ENCODE results near the gene SRGN. TPM values are rescaled to one million over a fixed set of nuclear protein-coding genes. Genes with fewer than 3 reads are reported as not detected.

SRGN gene
- polyA plus RNA-seq, 1 experiment, result 83.5 TPM

DNA sequence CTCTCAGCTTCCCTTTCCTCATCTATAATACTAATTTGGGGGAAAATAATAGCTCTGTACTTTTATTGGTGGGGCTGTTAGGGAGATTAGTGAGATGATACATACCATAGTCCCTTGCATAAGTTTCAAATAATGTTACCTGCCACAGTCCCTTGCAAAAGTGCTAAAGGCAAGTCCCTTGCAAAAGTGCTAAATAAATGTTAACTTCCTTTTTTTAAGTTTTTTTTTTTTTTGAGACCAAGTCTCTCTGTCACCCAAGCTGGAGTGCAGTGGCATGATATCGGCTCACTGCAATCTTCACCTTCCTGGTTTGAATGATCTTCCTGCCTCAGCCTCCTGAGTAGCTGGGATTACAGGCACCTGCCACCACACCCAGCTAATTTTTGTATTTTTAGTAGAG is 43.4 kb upstream of the SRGN start:
- ChIA-PET CTCF (no interaction called here), POLR2A (no interaction called here)
- no peaks in the 10 kb centered on the region for H3K36me3 ChIP-seq (ENCODE audit: control insufficient read depth, insufficient read depth, low read length)
- DNase-seq (ENCODE audit: low read depth), result no peak
- no peak overlapping the region for H3K4me3 ChIP-seq (ENCODE audit: low read depth, low read length)
- TF ChIP-seq, protein P1, sequence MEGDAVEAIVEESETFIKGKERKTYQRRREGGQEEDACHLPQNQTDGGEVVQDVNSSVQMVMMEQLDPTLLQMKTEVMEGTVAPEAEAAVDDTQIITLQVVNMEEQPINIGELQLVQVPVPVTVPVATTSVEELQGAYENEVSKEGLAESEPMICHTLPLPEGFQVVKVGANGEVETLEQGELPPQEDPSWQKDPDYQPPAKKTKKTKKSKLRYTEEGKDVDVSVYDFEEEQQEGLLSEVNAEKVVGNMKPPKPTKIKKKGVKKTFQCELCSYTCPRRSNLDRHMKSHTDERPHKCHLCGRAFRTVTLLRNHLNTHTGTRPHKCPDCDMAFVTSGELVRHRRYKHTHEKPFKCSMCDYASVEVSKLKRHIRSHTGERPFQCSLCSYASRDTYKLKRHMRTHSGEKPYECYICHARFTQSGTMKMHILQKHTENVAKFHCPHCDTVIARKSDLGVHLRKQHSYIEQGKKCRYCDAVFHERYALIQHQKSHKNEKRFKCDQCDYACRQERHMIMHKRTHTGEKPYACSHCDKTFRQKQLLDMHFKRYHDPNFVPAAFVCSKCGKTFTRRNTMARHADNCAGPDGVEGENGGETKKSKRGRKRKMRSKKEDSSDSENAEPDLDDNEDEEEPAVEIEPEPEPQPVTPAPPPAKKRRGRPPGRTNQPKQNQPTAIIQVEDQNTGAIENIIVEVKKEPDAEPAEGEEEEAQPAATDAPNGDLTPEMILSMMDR (IDR thresholded peaks at IDR 0.05; ENCODE audit: insufficient read depth, low read depth, low read length), result no peak
- H3K27me3 ChIP-seq (ENCODE audit: control insufficient read depth, insufficient read depth, low read length), result no peaks in the 10 kb centered on the region

DNA sequence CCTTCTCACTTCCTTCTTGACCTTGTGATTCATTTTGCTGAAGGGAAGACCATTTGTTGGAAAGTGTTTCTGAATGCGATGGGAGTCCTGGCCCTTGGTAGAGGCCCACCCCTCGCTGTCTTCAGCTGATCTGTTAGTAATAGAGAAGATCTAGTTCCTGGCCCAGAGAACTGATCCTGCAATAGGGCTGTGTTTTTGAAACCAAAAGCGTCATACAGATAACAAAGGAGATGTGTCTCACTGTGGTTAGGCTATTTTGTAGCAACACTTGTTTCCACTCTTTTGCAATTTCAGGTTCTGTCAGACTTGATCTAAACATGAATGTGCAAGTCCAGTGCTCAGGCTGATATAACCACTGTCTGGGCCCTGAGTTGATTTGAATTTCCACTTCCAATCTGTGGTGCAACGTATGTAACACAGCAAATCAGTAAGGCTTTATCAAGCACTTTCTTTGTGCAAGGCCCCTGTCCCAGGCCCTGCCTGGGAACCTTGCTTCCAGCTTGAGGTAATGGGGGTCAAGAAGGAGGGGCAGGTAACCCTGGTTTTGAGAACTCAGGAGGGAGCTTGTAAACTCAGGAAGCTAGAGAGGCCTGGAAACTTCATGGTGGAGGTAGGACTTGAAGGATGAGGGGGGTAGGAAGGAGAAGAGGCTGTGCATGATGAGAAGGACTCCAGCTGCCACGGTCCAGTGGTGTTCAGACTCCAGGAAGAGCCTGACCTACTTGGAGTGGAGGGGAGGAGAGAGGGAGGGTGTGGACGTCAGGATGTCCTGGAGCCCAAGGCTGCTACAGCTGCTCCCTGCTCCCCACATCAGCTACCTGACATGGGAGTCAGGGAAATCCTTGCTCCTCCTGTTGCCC is 42.2 kb upstream of the SRGN start:
- Histone ChIP-seq H3K36me3 (ENCODE audit: control insufficient read depth, insufficient read depth, low read length) (no peaks in the 10 kb centered on the region), H3K4me3 (ENCODE audit: low read depth, low read length) (no peak overlapping the region), H3K27me3 (ENCODE audit: control insufficient read depth, insufficient read depth, low read length) (no peaks in the 10 kb centered on the region)
- ChIA-PET POLR2A (no interaction called here), CTCF (interaction anchor here (0.7 kb wide), 1 partner anchor 48 kb away, joined by 3 read pairs; no protein-coding TSS in a partner anchor)
- no peak for DNase-seq (ENCODE audit: low read depth)
- TF ChIP-seq, protein P1 (IDR thresholded peaks at IDR 0.05; ENCODE audit: insufficient read depth, low read depth, low read length), result no peak

- H3K36me3 ChIP-seq (ENCODE audit: control insufficient read depth, insufficient read depth, low read length), result no peaks in the 10 kb centered on the region
- ChIA-PET POLR2A (no interaction called here), CTCF (interaction anchor here (1.1 to 1.3 kb wide), 2 partner anchors 9 to 45 kb away, joined by 3 to 5 read pairs; no protein-coding TSS in a partner anchor)
- H3K27me3 ChIP-seq (ENCODE audit: control insufficient read depth, insufficient read depth, low read length), result no peaks in the 10 kb centered on the region
- no peak overlapping the region for H3K4me3 ChIP-seq (ENCODE audit: low read depth, low read length)
- DNase-seq (ENCODE audit: low read depth), result no peak
- TF ChIP-seq, protein P1 (IDR thresholded peaks at IDR 0.05; ENCODE audit: insufficient read depth, low read depth, low read length), result no peak
Observed at GRCh38 chr10:69047111-69047832, 40.6 kb upstream of the SRGN start.

DNA sequence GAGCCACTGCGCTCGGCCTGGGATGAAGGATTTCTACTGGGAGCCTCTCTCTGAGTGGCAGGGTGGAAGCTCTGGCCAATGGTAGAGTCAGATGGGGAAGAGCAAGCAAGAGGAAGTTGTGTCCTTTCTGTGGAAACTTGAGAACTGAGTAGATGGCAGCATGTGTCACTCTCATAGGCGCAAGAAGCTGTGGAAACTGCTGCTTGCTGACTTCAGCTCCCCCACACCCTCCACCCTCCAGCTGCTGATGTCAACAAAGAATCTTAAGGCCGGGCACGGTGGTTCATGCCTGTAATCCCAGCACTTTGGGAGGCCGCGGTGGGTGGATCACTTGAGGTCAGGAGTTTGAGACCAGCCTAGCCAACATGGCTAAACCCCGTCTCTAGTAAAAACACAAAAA is 39.8 kb upstream of the SRGN start:
- ChIA-PET CTCF (interaction anchor here (0.6 to 1.3 kb wide), 3 partner anchors 8 to 45 kb away, joined by 3 to 5 read pairs (median 3); no protein-coding TSS in a partner anchor), POLR2A (no interaction called here)
- no peaks in the 10 kb centered on the region for H3K27me3 ChIP-seq (ENCODE audit: control insufficient read depth, insufficient read depth, low read length)
- H3K4me3 ChIP-seq (ENCODE audit: low read depth, low read length), result no peak overlapping the region
- DNase-seq (ENCODE audit: low read depth), result no peak
- TF ChIP-seq, protein P1 (IDR thresholded peaks at IDR 0.05; ENCODE audit: insufficient read depth, low read depth, low read length), result no peak
- H3K36me3 ChIP-seq (ENCODE audit: control insufficient read depth, insufficient read depth, low read length), result no peaks in the 10 kb centered on the region

- TF ChIP-seq, protein P1 (IDR thresholded peaks at IDR 0.05; ENCODE audit: insufficient read depth, low read depth, low read length), result no peak
- POLR2A ChIA-PET, result no interaction called here
- Histone ChIP-seq H3K27me3 (ENCODE audit: control insufficient read depth, insufficient read depth, low read length) (no peaks in the 10 kb centered on the region), H3K36me3 (ENCODE audit: control insufficient read depth, insufficient read depth, low read length) (no peaks in the 10 kb centered on the region), H3K4me3 (ENCODE audit: low read depth, low read length) (no peak overlapping the region)
- CTCF ChIA-PET, result interaction anchor here (1.3 to 2.2 kb wide), 2 partner anchors 10 to 44 kb away, joined by 3 to 4 read pairs; no protein-coding TSS in a partner anchor
- no peak for DNase-seq (ENCODE audit: low read depth)
Observed at GRCh38 chr10:69049566-69049961, 38.3 kb upstream of the SRGN start.
